ENCODE measurements around the gene VPS4A. TPM values are rescaled to one million over a fixed set of nuclear protein-coding genes. Genes with fewer than 3 reads are reported as not detected.

The VPS4A gene
- total RNA-seq (2014; rRNA removed) (27.3 and 28.1 TPM in 2 replicates), Bru-seq, nascent RNA (percentile 60 among the genes with signal in this experiment), BruChase-seq, experiment 1, labeled RNA remaining after a 6-hour chase (percentile 84 among the genes with signal in this experiment), BruChase-seq, experiment 2, labeled RNA remaining after a 2-hour chase (percentile 70 among the genes with signal in this experiment)
- long read RNA-seq, full-length matches to known transcripts, result 76 of 151 reads
- long read RNA-seq, partial matches to known transcripts, result 15 of 151 reads
- long read RNA-seq, other reads (novel, unspliced or antisense), result 60 of 151 reads

- intact Hi-C loops (cut with micrococcal nuclease), result loop anchor here (1.0 kb wide), 1 partner anchor 28 kb away; the partner anchor contains the start of genes COG8 and NIP7
- BruUV-seq (replicated peaks), result no TSS peak
- CTCF ChIA-PET, result no interaction called here
Measured at GRCh38 chr16:69310653-69311532, at the start of gene VPS4A. VPS4A (plus strand) TSS chr16:69311350; CDS start chr16:69311512, 162 bp downstream.

GRCh38 chr16:69266334-69267063 is 44.7 kb upstream of the VPS4A start:
- BruUV-seq (replicated peaks), result no TSS peak
- ChIA-PET POLR2A (ENCODE audit: unreplicated experiment) (no interaction called here), CTCF (no interaction called here)
- Histone ChIP-seq H3F3A (ENCODE audit: low read length, unreplicated experiment) (no peaks in the 10 kb centered on the region), H3K36me3 (ENCODE audit: low read depth, low read length) (peaks cover 8% of the 10 kb centered on the region), H3K9me2 (replicated peaks; ENCODE audit: low read length) (no peaks in the 10 kb centered on the region), H3K9me3 (ENCODE audit: low read length) (no peaks in the 10 kb centered on the region), H3K9ac (ENCODE audit: low read length) (no peak overlapping the region), H3K79me2 (ENCODE audit: low read length) (no peaks in the 10 kb centered on the region), H3K4me2 (ENCODE audit: low read length) (no peak overlapping the region), H3K27ac (ENCODE audit: low read length) (no peak overlapping the region), H3K4me1 (ENCODE audit: insufficient read depth, low read length) (no peaks in the 10 kb centered on the region), H3K27me3 (ENCODE audit: low read length) (no peaks in the 10 kb centered on the region), H2AFZ (ENCODE audit: low read length) (no peak overlapping the region), H4K20me1 (ENCODE audit: low read length) (no peaks in the 10 kb centered on the region), H3K4me3 (ENCODE audit: low read length) (no peak overlapping the region)
- ATAC-seq (no peak), DNase-seq (no peak)
- intact Hi-C loops (cut with micrococcal nuclease), result no loop called here
- no peak for TF ChIP-seq EZH2 (IDR thresholded peaks at IDR 0.05; ENCODE audit: low read length, unreplicated experiment)

More at GRCh38 chr16:69310653-69311532, at the start of gene VPS4A:
- Histone ChIP-seq H3K9me2 (replicated peaks; ENCODE audit: low read length) (no peaks in the 10 kb centered on the region), H3K27me3 (ENCODE audit: low read length) (no peaks in the 10 kb centered on the region), H3K27ac (ENCODE audit: low read length) (peak within 1 kb of the TSS; percentile 20), H3K4me3 (ENCODE audit: low read length) (peak within 1 kb of the TSS; percentile 95), H3K4me1 (ENCODE audit: insufficient read depth, low read length) (no peaks in the 10 kb centered on the region), H3K9me3 (ENCODE audit: low read length) (no peaks in the 10 kb centered on the region), H3F3A (ENCODE audit: low read length, unreplicated experiment) (no peaks in the 10 kb centered on the region), H4K20me1 (ENCODE audit: low read length) (no peaks in the 10 kb centered on the region), H3K9ac (ENCODE audit: low read length) (peak within 1 kb of the TSS; percentile 87), H3K36me3 (ENCODE audit: low read depth, low read length) (no peaks in the 10 kb centered on the region), H2AFZ (ENCODE audit: low read length) (peak within 1 kb of the TSS; percentile 68), H3K4me2 (ENCODE audit: low read length) (peak within 1 kb of the TSS; percentile 86), H3K79me2 (ENCODE audit: low read length) (peaks cover 32% of the 10 kb centered on the region)
- ATAC-seq, result peak; percentile 95
- peak; percentile 92 for DNase-seq
- TF ChIP-seq CTCF (conservative IDR thresholded peaks at IDR 0.05; ENCODE audit: low read depth, low read length), result peak; percentile 58
- no peak for TF ChIP-seq EZH2 (IDR thresholded peaks at IDR 0.05; ENCODE audit: low read length, unreplicated experiment)
- POLR2A ChIA-PET (ENCODE audit: unreplicated experiment), result no interaction called here

GRCh38 chr16:69267633-69268032 is 43.5 kb upstream of the VPS4A start:
- Histone ChIP-seq H3K9me3 (ENCODE audit: low read length) (no peaks in the 10 kb centered on the region), H3K4me1 (ENCODE audit: insufficient read depth, low read length) (no peaks in the 10 kb centered on the region), H2AFZ (ENCODE audit: low read length) (no peak overlapping the region), H3K9me2 (replicated peaks; ENCODE audit: low read length) (no peaks in the 10 kb centered on the region), H3K27ac (ENCODE audit: low read length) (no peak overlapping the region), H3K4me3 (ENCODE audit: low read length) (no peak overlapping the region), H4K20me1 (ENCODE audit: low read length) (no peaks in the 10 kb centered on the region), H3K27me3 (ENCODE audit: low read length) (no peaks in the 10 kb centered on the region), H3K4me2 (ENCODE audit: low read length) (no peak overlapping the region), H3K9ac (ENCODE audit: low read length) (no peak overlapping the region), H3K79me2 (ENCODE audit: low read length) (no peaks in the 10 kb centered on the region), H3F3A (ENCODE audit: low read length, unreplicated experiment) (no peaks in the 10 kb centered on the region), H3K36me3 (ENCODE audit: low read depth, low read length) (peaks cover 8% of the 10 kb centered on the region)
- intact Hi-C loops (cut with micrococcal nuclease), result no loop called here
- DNase-seq (no peak), ATAC-seq (no peak)
- ChIA-PET POLR2A (ENCODE audit: unreplicated experiment) (no interaction called here), CTCF (no interaction called here)
- no TSS peak for BruUV-seq (replicated peaks)
- TF ChIP-seq CTCF (conservative IDR thresholded peaks at IDR 0.05; ENCODE audit: low read depth, low read length) (no peak), EZH2 (IDR thresholded peaks at IDR 0.05; ENCODE audit: low read length, unreplicated experiment) (no peak), EZH2phosphoT487 (IDR thresholded peaks at IDR 0.05; ENCODE audit: borderline replicate concordance, low read length) (no peak)
